K562 (cell line): ENCODE data around the gene EBF4. TPM values are rescaled to one million over a fixed set of nuclear protein-coding genes. Genes with fewer than 3 reads are reported as not detected.

Experiments used
- CREM ChIP-seq: IDR thresholded peaks from 2 replicates; pipeline ENCODE4 v1.6.1; 2014; ENCODE audit warnings: antibody characterized with exemption, low read depth
- HNRNPL ChIP-seq: fragments of 200-400 bp; formaldehyde crosslinking; IDR thresholded peaks from 2 replicates; pipeline ENCODE4 v1.6.1; 2017; ENCODE audit warnings: low read depth, mild to moderate bottlenecking, low read length
- KLF10 ChIP-seq: fragments of 250-450 bp; sonication (Bioruptor Pico); IDR thresholded peaks from 2 replicates; pipeline ENCODE4 v1.6.1; 2021; ENCODE audit warnings: matching md5 sums
- MYBL2 ChIP-seq, 2 experiments: fragments of 450-650 bp in 1 of 2; sonication (generic) in 1 of 2; formaldehyde crosslinking in 1 of 2; IDR thresholded peaks; 2 replicates each; pipeline versions ENCODE4 v1.6.1 to v1.8.1; 2017 to 2022; ENCODE audit warnings: borderline replicate concordance in 1 of 2, inconsistent platforms in 1 of 2, low read depth in 1 of 2, mild to moderate bottlenecking in 1 of 2, missing genetic modification reagents in 1 of 2, moderate library complexity in 1 of 2
- RBFOX2 ChIP-seq: fragments of 200-400 bp; formaldehyde crosslinking; IDR thresholded peaks from 2 replicates; pipeline ENCODE4 v1.6.1; 2017; ENCODE audit warnings: low read depth, mild to moderate bottlenecking, low read length, moderate library complexity
- TAF15 ChIP-seq: fragments of 200-400 bp; formaldehyde crosslinking; IDR thresholded peaks from 2 replicates; pipeline ENCODE4 v1.6.1; 2017; ENCODE audit warnings: mild to moderate bottlenecking, low read depth, low read length, moderate library complexity
- polyA plus RNA-seq, 8 experiments: library from polyadenylated mRNA; depleted of rRNA in 4 of 8; stranded (reverse) in 5 of 8; unstranded in 3 of 8; fragments of >200 nt; fragmentation: Nextera tagmentation in 2 of 8; fragmentation: Illumina TruSeq in 1 of 8; extraction: Ambion mirVana in 2 of 8; extraction: Trizol in 1 of 8; gene quantifications; 2 replicates each; pipeline versions ENCODE4 v1.2.1 to v1.2.3, GENCODE V29; 2011 to 2014; ENCODE audit warnings: inconsistent platforms in 1 of 8, missing spikeins in 1 of 8
- total RNA-seq, 7 experiments: library from RNA; depleted of rRNA in 6 of 7; stranded (reverse); fragments of >200 nt in 6 of 7; fragmentation: Illumina TruSeq in 2 of 7; extraction: Trizol in 2 of 7; gene quantifications; 2 replicates each; pipeline versions ENCODE4 v1.2.1 to v1.2.3, GENCODE V29; 2011 to 2021; ENCODE audit warnings: low replicate concordance in 1 of 7
- TF ChIP-seq, protein P1 (sequence below): fragments of 250-450 bp; sonication (Bioruptor Pico); IDR thresholded peaks from 2 replicates; pipeline ENCODE4 v1.4.0; 2020

Gene EBF4
- total and polyA plus RNA-seq, 9 of the 15 experiments (the other 6 are each of a cell fraction or from before 2014, with no cell fraction given): 0.09 TPM; not detected in 8

DNA sequence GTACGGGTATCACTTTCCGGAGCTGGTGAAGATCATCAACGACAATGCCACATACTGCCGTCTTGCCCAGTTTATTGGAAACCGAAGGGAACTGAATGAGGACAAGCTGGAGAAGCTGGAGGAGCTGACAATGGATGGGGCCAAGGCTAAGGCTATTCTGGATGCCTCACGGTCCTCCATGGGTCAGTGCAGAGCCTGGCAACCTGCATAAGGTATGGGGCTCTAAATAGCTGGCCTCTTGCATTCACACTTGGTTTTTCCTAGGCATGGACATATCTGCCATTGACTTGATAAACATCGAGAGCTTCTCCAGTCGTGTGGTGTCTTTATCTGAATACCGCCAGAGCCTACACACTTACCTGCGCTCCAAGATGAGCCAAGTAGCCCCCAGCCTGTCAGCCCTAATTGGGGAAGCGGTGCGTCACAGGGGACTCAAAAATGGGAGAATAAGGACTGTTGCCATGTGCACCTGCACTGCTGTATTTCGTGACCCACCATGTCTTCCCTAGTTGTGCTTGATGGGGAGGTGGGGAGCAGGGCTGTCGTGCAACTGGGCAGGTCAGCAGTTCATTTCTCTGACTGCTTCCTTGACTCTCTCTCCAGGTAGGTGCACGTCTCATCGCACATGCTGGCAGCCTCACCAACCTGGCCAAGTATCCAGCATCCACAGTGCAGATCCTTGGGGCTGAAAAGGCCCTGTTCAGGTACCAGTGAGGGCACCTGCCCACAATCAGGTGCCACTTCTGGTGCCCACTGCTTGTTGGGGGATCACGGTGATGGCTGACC lies 37.1 kb upstream of the EBF4 start (continued):
- TF ChIP-seq, protein P1, sequence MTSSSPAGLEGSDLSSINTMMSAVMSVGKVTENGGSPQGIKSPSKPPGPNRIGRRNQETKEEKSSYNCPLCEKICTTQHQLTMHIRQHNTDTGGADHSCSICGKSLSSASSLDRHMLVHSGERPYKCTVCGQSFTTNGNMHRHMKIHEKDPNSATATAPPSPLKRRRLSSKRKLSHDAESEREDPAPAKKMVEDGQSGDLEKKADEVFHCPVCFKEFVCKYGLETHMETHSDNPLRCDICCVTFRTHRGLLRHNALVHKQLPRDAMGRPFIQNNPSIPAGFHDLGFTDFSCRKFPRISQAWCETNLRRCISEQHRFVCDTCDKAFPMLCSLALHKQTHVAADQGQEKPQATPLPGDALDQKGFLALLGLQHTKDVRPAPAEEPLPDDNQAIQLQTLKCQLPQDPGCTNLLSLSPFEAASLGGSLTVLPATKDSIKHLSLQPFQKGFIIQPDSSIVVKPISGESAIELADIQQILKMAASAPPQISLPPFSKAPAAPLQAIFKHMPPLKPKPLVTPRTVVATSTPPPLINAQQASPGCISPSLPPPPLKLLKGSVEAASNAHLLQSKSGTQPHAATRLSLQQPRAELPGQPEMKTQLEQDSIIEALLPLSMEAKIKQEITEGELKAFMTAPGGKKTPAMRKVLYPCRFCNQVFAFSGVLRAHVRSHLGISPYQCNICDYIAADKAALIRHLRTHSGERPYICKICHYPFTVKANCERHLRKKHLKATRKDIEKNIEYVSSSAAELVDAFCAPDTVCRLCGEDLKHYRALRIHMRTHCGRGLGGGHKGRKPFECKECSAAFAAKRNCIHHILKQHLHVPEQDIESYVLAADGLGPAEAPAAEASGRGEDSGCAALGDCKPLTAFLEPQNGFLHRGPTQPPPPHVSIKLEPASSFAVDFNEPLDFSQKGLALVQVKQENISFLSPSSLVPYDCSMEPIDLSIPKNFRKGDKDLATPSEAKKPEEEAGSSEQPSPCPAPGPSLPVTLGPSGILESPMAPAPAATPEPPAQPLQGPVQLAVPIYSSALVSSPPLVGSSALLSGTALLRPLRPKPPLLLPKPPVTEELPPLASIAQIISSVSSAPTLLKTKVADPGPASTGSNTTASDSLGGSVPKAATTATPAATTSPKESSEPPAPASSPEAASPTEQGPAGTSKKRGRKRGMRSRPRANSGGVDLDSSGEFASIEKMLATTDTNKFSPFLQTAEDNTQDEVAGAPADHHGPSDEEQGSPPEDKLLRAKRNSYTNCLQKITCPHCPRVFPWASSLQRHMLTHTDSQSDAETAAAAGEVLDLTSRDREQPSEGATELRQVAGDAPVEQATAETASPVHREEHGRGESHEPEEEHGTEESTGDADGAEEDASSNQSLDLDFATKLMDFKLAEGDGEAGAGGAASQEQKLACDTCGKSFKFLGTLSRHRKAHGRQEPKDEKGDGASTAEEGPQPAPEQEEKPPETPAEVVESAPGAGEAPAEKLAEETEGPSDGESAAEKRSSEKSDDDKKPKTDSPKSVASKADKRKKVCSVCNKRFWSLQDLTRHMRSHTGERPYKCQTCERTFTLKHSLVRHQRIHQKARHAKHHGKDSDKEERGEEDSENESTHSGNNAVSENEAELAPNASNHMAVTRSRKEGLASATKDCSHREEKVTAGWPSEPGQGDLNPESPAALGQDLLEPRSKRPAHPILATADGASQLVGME: no peak
- no peak for TF ChIP-seq KLF10 (CRISPR knock-in tag)
- TF ChIP-seq RBFOX2: peak; percentile 73
- no peak for TF ChIP-seq MYBL2 (IDR thresholded peaks at IDR 0.05; ENCODE audit: low read depth)
- no peak for TF ChIP-seq MYBL2 (CRISPR knock-in tag; IDR thresholded peaks at IDR 0.05; ENCODE audit: borderline replicate concordance)
- no peak for TF ChIP-seq HNRNPL
- no peak for TF ChIP-seq CREM
- 0 out of 2 replicates have a peak, but pooled peaks have one; percentile 46 for TF ChIP-seq TAF15
